Brain microvascular endothelial cell (primary cell): ENCODE data around the gene IL20.

Experiments
- DNase-seq: peaks from one replicate; pipeline ENCODE4 v3.0.0-alpha.2; 2020
- H3K27ac ChIP-seq: fragments of 250-450 bp; sonication (Bioruptor Pico); 2 replicates; pipeline ENCODE4 v1.5.1; 2020; ENCODE audit warnings: mild to moderate bottlenecking, moderate library complexity
- H3K27me3 ChIP-seq: fragments of 250-450 bp; sonication (Bioruptor Pico); replicated peaks from 2 replicates; pipeline ENCODE4 v1.5.1; 2020; ENCODE audit warnings: mild to moderate bottlenecking
- H3K36me3 ChIP-seq: fragments of 250-450 bp; sonication (Bioruptor Pico); replicated peaks from 2 replicates; pipeline ENCODE4 v1.5.1; 2020; ENCODE audit warnings: mild to moderate bottlenecking
- H3K4me3 ChIP-seq: 2 replicates; pipeline ENCODE4 v1.5.1; 2011; ENCODE audit warnings: low read depth, mild to moderate bottlenecking, control low read depth, low read length, moderate library complexity
- CTCF ChIP-seq: IDR thresholded peaks from 2 replicates; pipeline ENCODE4 v1.5.1; 2011; ENCODE audit warnings: low read depth, mild to moderate bottlenecking, moderate library complexity, low read length, control low read depth, inconsistent platforms; ENCODE audit errors: missing control alignments
- in situ Hi-C: cut with HindIII; loops from 2 replicates; pipeline ENCODE4 v1.10.0; 2017; ENCODE audit warnings: low sequenced_read_pairs, low pct_ligation_motif_present

IL20 gene

GRCh38 chr1:206918076-206918475 lies 52.7 kb downstream of the IL20 start:
- no peak overlapping the region for H3K4me3 ChIP-seq
- no peak overlapping the region for H3K27ac ChIP-seq
- no peak for TF ChIP-seq CTCF
- no peak for DNase-seq
- H3K27me3 ChIP-seq: peaks cover 7% of the 10 kb centered on the region
- no peaks in the 10 kb centered on the region for H3K36me3 ChIP-seq
- in situ Hi-C loops: no loop called here
